Stimulated activated CD4-positive, alpha-beta T cell treated with anti-CD3 and anti-CD28 coated beads, Interleukin-2, amount 100 ng/mL, for 48 hours (primary cell): ENCODE measurements around the gene CLIP4.

Experiments
- DNase-seq, 2 donors: peaks; one replicate each; pipeline ENCODE4 v3.0.0-alpha.2; 2020

Gene CLIP4

DNA sequence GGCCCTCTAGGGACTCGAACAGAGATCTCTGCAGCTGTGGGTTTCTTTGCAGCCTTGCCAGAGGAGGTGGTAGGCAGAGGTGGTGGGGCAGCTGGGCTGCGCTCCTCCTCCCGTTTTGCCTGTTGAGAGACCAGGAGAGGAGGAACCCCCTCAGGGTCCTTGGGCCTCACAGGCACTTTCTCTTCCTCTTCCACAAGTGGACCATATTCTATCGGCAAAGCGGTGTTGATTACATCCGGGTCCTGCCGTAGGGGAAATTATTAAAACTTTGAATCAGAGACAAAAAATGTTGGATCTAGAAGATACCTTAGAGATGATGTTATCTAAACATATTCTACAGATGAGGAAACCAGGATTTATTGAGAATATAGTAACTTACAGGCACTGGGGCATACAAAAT, 78.5 kb downstream of the CLIP4 start:
- DNase-seq: no peak

DNA sequence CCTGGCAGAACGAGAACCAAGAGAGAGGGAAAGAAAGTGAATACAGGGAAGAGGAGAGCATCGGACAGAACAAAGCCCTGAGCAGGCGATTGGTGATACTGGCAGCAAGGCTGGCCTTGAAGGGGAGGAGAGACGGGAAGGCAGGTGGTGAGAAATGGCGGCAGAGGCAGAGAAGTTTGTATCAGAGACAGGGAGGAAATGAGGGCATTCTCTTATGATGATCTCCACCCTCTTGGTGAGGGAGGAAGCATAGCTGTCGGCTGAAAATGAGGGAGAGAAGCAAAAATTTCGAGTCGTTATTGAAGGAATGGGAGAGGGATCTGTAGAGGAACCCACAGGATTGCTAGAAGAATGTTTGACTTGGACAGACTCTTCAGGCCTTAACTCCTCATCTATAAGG, 80.6 kb downstream of the CLIP4 start:
- DNase-seq: no peak

DNA sequence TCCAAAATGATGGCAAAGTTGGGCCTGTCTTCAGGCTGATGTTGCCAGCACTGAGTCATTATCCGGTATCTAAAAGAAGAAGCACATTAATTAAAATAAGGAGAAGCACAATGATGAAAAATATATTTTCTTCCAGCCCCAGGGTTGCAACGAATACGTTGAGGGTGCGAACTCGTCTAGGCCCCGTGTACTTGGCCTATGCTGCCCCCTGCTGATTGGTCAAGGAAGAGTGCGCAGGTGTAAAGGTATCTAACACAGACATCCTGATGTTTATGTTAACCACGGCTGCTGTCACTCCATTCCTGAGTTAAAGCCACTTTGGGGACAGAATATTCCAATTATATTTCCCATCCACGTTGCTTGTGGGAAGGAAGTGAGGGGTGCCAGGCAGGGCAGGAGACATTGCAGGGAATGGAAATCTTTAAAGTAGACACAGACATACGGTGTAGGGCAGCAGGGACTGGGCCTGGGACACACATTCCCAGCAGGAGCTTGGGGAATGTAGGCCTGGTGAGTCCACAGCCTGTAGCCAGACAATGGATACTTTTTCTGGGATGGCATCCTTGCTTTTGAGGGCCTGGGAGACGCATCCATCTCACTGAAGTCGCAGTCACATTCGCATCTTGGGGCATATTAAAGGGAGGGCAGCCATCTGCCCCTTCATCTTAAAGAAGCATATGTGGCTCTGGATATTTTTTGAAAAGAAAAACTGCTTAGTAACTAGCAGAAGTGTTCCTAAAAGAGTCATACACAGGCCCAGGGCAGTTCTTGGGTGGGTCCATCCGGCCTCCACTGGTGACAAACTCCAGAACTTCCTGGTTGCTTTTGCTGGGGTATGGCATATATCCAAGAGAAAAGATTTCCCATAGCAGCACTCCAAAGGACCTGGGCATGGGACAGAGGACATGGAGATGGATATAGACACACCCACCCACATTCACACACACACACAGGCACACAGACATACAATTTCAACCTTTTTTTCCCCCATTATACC, 81.9 kb downstream of the CLIP4 start:
- peak; percentile 74 to 81 for DNase-seq

DNA sequence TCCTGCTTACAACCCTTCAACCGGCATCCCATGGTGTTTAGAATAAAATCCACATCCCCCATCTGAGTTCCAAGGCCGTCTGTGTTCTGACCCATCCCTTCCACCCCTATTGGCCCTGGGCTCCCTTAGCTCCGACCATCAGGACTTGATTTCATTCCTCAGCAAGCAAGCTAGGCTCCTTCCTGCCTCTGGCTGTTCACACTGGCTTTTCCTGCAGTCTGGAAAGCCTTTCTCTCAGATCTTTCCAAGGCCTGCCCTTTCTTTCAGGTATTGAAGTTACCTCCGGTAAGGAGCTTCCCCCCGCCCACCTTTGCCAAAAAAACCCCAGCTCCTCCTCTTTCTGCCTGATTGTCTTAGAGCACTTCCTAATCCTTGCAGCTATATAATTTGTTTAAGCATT, 86.8 kb downstream of the CLIP4 start:
- DNase-seq: no peak

DNA sequence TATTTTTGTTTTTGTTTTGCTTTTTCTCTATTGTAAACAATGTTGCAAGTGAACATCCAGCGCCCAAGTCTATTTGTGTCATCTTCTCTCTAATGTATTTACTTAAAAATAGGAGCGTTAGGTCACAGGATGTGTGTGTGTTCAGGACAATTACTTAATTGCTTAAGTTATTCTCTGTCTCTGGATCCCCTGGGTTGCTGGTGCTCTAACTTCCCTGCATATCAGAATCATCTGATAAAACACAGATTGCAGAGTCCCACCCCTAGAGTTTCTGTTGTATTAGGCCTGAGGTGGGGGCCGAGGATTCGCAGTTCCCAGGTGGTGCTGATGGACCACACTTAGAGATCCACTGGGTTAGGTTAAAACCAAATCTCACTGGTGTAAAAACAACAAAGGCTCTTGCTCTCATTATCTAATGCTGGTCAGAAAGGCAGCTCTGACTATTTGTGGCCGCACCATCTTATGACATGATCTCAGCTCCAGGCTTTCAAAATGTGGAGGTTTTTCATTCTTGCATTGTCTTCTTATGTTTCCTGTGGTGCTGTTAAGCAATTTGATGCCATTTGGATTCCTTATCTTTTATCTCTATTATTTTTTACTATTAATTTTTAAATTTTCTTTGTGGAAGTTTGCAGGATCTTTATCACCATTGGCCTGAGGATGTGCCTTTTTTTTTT, 87.7 kb downstream of the CLIP4 start:
- DNase-seq: no peak

DNA sequence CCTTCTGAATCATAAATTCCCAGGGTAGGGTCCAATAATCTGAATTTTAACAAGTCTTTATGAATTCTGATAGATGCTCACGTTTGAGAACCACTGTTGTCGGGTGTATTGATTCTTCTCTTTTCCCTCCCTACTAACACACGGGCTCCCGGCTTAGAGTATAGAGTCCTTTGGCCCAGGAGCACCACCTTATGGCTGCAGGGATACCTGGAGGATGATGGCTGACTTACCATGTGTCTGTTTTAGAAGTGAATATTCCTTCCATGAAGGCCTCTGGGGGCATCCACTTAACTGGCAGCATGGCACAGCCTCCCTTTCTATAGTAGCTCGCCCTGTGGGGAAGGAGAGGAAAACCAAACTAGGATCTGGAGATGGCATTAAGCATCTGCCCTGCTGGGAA, 91.7 kb downstream of the CLIP4 start:
- no peak for DNase-seq

DNA sequence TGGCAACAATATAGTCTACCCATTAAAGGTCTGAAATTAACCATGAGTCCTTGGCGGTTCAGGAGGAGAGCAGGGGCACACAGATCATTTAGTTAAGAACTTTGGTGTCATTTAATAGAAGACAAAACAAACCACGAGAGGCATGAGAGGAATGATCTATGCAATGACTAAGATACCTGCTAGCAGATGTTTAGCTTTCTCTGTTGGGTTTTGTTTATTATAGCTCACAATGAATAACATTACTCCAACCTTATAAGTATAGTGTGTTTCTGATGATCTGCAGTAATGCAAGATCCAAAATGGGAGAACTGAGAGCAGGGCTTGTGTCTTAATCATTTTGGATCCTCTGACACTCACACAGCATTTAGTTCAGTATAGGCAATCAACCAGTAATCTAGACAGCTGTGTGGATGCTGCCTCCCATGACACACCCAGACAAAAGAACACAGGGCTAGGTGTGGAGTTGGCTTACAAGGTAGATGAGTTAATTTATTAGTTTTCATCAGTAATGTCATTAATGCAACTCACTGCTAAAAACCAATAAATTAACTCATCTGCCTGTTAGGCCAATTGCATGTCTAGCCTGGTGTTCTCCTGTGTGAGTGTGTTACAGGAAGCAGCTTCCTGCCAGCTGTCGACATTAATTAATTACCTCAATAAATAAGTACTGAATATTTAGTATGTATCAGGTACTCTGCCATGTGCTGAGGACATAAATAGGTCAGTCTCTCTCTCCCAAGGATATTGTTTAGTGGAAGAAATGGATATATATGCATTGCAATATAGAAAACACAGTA, 92.3 kb downstream of the CLIP4 start:
- no peak for DNase-seq

DNA sequence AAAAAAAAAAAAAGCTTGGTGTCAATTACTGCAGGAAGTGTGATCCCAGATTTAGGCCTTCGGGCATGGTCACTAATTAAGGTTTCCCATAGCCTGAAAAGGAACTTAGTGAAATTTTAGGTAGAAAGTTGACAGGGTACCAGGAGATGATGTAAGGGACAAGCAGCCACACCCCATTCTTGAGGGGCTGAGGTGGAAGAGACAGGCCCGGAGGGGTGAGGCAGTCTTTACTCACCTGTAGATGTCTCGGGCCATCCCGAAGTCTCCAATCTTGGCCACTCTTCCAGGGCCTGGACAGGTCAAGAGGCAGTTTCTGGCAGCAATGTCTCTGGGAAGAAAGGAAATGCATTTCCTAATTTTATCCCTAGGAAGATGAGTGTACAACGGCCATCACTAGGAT, 94.3 kb downstream of the CLIP4 start:
- DNase-seq: no peak

DNA sequence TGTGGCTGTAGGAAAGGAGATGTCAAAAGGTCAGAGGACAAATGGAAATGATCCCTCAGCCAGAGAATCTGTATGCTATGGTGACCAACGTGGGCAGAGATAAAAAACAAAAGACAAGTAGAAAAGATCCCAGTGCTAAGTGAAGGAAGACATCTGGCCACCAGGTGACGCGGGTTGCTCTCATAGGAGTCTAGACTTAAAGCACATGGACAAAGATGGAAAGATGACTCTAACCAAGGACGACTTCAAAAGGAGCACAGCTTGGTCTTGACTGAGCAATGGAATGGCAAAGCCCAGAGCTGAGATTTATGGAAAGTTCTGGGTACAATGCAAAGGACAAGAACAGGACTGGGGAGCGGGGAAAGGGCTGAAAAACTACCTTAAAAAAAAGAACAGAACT, 96.8 kb downstream of the CLIP4 start:
- no peak for DNase-seq

DNA sequence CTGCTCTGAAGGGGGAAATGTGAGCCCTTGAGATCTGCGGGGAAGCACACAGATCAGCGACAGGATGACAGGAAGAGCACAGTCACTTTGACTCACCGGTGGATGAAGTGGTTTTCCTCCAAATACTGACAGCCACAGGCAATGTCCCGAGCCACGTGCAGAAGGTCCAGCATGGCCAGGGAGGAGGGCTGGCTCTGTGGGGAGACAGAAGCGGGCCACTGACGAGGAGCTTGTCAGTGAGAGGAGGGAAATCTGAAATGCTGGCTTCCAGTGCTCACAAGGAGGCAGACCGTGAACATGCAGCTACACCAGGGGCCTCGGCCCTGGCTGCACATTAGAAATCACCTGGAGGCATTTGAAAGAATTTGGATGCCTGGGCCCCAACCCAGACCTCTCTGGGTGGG, 98.7 kb downstream of the CLIP4 start:
- no peak for DNase-seq

DNA sequence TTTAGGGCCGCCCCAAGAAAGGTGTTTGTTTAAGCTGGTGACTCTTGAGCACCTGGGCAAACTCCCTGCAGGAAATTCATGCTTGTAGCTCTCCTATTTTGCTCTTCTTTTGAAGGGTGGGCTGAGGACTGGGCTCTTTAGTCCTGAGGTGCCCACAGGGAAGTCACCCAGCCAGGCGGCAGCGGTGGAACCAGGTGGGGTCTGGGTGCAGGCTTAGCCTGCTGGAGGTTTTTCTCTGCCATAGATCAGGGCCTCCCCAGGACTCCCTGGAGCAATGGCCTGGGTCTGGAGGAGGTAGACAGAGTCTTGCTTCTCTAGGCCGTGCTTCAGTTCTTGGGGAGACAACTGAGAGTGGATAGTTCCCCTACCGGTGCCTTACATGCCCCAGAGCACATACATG, 99.9 kb downstream of the CLIP4 start:
- DNase-seq: no peak

DNA sequence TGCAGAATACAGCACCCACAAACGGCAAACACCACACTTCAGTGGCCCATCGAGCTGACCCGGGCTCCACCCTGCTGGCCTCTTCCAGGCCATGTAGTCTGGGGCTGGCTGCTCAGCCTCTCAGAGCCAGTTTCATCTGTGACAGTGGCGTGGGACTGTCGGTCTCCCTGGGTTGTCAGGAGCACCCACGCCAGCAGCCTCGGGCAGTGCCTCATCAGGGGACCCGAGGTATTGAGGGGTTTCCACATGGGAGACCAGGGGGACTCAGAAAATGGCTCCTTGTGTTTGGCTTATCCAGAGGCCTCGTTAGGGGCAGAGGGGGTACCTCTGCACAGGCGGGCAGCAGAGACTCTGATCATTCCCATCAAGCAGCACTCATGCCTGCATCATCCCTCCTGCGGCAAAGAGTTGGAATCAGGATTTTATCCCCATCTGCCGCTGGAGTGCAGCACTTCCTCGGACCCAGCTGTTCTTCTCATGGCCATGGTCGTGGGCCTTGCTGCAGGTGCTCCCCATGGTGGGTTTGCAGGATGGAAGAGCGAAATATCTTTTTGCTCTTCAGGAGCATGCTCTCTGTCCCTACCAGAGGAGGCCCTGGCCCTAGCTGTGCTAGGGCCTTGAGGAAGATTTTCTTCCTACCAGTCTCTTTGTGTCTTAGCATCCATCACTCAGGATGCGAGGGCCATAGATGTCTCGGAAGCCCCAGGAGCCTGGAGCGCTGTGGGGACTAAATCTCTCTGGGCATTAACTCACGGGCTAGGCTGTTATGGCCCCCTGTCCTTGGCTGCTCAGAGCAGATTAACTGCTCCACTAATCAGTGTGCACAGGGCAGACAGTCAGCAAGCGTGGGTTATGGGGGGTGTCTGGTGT, 100.8 kb downstream of the CLIP4 start:
- no peak for DNase-seq

DNA sequence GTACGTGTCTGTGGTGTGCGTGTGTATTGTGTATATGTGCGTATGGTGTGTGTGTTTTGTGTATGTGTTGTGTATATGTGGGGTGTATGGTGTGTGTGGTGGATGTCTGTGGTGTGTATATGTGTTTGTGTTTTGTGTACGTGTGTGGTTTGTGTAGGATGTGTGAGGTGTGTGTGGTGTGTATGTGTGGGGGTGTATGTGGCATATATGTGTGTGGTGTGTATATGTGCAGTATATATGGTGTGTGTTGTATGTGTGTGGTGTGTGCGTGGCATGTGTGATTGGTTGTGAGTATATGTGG, 101.3 kb downstream of the CLIP4 start:
- DNase-seq: no peak

DNA sequence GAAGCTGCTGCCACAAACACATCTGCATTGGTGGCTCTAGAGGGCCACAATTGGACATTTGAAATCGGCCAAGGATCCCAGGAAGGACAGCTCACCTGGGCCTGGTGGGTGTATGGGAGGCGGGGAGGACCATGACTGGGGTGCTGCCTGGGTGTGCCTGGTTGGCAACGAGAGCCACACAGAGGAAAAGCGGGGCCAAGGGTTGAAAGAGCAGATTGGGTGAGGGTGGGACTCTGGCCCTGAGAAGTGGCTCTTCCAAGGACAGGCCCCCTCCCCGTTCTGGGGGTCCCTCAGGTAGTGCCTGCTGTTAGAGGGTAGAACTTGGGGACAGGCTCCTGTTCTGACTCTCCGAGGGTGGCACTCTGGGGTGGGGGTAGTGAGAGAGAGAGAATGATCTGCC, 102.9 kb downstream of the CLIP4 start:
- DNase-seq: no peak

DNA sequence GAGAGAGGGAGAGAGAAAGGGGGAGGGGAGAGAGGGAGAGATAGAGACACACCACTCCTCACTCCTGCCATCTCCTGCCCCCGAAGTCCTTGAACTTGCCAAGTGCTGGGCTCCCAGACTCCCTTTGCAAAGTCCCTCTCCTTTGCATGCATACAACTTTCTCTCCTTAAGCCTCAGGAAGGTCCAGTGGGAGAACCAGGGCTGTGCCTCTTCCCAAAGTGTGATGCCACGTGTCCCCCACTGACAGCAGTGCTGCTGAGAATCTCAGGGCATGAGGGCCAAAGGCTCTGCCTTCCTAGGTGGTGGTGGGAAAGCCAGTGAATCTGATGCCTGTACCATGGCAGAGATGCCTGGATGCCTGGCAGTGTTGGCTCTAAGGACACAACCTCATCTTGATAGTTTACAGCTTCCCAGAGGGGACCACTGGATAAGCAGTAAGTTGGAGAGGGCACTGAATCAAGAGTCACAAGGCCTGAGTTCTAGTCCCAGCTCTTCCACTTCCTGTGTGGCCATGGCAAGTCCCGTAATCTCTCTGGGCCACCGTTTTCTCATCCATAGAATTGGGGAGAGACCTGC, 103.4 kb downstream of the CLIP4 start:
- DNase-seq: no peak

DNA sequence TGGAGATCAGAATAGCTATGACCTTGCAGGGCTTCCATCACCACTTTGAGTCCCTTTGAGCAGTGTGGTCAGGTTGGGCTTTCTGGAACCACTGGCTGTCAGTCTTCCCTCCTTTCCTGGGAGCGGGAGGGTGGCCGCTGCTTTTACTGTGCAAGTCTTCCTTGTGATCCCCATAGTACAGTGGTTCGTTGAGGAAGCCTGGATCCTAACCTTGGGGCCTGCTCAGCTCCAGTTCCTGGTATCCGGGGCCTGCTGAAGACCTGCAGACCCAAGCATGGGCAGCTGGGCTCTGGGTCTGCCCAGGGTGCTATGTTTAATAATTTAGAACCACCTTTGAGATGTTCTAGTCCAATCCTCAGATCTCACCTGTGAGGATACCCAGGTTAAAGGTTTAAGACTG, 104.2 kb downstream of the CLIP4 start:
- no peak for DNase-seq

DNA sequence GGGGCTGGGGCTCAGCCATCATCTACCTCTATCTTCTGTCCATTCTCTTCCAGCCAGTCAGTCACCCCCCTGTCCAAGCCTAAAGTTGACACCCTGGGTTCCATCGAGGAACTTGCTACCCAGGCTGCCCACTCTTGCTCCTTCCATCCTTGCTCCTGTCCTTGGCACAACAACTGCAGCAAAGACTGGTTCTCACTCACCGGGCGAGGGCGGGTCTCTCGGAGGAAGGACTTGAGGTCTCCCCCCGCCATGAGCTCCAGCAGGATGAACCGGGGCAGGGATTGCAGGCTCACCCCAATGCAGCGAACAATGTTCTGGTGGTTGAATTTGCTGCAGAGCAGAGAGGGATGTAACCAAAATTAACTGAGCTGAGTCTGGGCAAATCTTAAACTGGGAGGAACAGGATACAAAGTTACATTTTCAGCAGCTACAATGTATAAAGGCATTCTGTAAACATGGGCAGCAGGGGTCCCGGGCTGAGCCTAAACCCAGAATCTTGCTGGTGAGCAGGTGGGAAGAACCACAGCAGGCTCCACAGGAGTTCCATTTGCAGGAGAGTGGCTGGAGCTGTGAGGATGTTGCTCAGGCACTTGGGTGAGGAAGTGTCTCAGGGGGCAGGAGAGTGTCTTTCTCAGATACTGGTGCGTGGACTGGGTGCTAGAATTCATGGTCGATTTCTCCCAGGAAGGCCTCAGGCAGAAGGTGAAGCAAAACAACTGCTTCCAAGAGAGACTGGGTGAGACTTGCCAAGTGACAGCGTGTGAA, 105.5 kb downstream of the CLIP4 start:
- no peak for DNase-seq

DNA sequence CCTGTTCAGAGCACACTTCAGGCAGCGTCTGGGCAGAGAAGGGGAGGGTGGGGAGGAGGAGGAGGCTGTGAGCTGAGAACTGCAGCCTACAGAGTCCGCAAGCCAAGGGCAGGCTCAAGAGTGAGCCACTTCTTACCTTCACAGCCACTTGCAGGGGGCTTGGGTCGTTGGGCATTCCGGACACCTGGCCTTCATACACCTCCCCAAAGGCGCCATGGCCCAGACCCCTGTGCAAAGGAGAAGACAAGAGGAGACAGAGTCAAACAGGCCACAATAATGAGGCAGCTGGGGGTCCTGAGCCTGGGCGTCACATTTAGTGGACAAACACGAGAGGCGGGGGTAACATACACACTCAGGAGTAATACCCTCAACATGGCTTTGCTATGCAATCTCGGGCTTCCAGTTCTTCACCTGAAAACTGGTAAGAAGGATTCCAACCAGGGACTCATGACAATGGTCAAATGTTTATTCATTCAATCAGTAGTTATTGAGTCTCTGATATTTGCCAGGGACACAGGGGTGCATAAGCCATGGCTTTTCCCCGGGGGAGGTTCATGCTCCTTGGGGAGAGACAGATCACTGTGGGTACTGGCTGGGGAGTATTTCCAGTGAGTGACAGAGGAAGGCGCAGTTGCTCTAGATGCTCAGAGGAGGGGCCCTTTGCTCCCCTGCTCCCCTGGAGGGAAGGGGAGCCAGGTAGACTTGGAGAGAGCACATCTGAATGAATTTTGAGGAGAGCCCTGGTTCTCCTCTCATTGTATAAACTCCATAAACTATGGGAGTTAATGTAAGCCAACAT, 107.4 kb downstream of the CLIP4 start:
- DNase-seq: no peak

DNA sequence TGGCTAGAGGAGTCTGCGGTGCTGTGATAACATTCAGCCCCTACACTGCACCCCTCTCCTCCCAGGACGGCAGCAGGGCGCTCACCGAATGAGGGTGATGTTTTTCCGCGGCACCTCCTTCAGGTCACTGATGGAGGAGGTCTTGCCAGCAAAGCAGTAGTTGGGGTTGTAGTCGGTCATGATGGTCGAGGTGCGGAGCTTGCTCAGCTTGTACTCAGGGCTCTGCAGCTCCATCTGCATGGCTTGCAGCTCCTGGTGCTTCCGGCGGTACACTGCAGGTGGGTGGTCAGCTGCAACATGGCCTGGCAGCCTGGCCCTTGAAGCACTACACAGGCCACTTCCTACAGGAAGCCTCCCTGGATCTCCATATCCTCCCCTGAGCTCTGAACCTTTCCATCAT, 108.0 kb downstream of the CLIP4 start:
- no peak for DNase-seq

DNA sequence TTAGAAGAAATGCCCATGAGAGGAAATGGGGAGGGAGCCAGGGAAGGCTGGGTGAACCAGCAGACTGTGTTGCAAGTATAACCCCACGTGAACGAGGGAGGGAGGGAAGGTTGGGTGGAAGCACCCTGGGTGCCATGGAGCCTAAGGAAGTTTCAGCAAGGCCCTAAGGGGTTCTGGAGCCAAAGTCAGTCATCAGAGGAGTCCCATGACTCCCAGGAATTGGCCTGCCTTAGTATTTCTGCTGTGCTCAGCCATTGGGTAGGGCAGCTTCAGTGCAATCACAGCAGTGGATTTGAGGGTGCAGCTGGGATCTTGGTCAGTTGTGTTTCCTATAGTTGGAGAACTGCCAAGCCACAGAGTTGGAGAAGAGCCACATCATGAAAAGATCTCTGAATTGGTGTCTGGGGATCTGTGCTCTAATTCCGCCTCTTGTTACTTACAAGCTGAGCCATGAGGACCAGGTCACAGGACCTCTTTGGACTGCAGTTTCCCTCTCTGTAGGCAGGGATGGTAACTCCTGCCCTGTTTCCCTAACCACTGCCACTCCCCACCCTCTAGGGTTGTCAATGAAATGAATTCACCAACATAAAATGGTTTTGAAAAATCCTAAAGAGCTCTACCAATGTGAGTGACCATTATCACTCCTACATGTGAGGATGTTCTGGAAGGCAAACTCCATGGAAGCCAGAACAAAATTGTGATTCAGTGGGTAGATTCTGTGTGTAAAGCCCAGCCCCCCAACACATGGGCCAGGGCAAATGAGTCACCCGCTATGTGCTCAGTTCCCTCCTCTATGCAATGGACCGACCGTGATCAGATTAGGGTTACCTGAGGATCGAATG, 108.9 kb downstream of the CLIP4 start:
- no peak for DNase-seq
